WTC11 (cell line): ENCODE measurements around the gene MCFD2.

ENCODE experiments used
- FOXP1 ChIP-seq: sonication (generic); formaldehyde crosslinking; IDR thresholded peaks from 2 replicates; pipeline ENCODE4 v1.8.0; 2022; ENCODE audit warnings: missing genetic modification reagents, mild to moderate bottlenecking, moderate library complexity, borderline replicate concordance
- USF1 ChIP-seq: sonication (generic); formaldehyde crosslinking; IDR thresholded peaks from 2 replicates; pipeline ENCODE4 v1.8.0; 2022; ENCODE audit warnings: mild to moderate bottlenecking, missing genetic modification reagents
- ZNF263 ChIP-seq: sonication (generic); formaldehyde crosslinking; IDR thresholded peaks from 2 replicates; pipeline ENCODE4 v1.8.1; 2022; ENCODE audit warnings: low read depth, mild to moderate bottlenecking, moderate library complexity, missing genetic modification reagents
- ZNF671 ChIP-seq: fragments of 250-450 bp; sonication (Bioruptor Pico); IDR thresholded peaks from 2 replicates; pipeline ENCODE4 v1.8.0; 2021; ENCODE audit warnings: mild to moderate bottlenecking
- TF ChIP-seq, protein P1 (sequence below): fragments of 200-600 bp; IDR thresholded peaks from 2 replicates; pipeline ENCODE4 v1.8.0; 2022; ENCODE audit warnings: antibody characterized with exemption

DNA sequence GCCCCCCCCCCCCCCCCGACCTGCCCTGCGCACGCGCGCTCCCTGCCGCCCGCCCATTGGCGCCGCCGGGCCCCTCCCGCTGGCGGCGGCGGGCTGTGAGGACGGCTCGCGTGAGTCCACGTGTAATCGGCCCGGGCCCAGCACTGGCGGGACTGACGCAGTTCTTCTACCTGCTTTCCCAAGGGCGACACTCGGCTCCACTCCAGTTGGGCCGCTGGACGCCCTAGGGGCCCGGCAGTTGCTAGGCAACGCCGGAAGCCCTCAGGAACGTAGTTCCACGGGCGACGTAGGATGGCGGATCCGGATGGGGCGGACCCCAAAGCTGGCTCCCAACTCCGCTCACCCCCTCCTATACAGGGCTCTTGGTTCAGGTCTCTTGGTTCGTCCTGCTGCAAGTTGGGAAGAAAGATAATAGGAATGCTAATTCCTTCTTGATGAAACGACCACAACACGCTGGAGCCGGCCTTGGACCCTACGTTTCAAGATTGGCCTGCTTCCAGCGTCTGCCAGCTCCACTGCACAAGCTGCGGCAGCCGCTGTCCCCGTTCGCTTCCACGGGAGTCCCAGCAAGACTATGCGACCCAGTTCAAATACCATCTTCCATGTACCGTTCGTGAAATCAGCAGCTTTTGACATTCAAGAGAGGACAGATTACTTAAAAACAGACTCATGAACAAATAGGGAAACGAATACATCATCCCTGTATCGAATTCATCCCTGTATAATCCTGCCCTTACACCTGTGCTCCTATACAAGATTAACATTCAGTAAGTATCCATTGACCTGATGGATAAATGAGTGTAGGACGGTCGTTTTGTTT lies 415 bp upstream of the MCFD2 start:
- TF ChIP-seq, protein P1, sequence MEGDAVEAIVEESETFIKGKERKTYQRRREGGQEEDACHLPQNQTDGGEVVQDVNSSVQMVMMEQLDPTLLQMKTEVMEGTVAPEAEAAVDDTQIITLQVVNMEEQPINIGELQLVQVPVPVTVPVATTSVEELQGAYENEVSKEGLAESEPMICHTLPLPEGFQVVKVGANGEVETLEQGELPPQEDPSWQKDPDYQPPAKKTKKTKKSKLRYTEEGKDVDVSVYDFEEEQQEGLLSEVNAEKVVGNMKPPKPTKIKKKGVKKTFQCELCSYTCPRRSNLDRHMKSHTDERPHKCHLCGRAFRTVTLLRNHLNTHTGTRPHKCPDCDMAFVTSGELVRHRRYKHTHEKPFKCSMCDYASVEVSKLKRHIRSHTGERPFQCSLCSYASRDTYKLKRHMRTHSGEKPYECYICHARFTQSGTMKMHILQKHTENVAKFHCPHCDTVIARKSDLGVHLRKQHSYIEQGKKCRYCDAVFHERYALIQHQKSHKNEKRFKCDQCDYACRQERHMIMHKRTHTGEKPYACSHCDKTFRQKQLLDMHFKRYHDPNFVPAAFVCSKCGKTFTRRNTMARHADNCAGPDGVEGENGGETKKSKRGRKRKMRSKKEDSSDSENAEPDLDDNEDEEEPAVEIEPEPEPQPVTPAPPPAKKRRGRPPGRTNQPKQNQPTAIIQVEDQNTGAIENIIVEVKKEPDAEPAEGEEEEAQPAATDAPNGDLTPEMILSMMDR, result no peak
- no peak for TF ChIP-seq ZNF671 (CRISPR knock-in tag)
- no peak for TF ChIP-seq USF1 (CRISPR knock-in tag)
- no peak; the same call in 1 of the 2 replicates for TF ChIP-seq FOXP1 (CRISPR knock-in tag)
- no peak for TF ChIP-seq ZNF263
